Lower leg skin (tissue), 3 donors: Measurements from ENCODE around the gene RUNDC3A.

Experiments used
- POLR2A ChIP-seq, 2 donors: fragments of 450-650 bp; IDR thresholded peaks; one replicate each; pipeline ENCODE4 v1.6.1; 2016 to 2017; ENCODE audit warnings: antibody characterized with exemption in 2 of 2, mild to moderate bottlenecking in 1 of 2, moderate library complexity in 1 of 2
- TF ChIP-seq, protein P1 (sequence below), 3 donors: fragments of 450-650 bp; IDR thresholded peaks; one replicate each; pipeline ENCODE4 v1.5.1; 2016; ENCODE audit warnings: antibody characterized with exemption in 3 of 3, mild to moderate bottlenecking in 3 of 3, moderate library complexity in 2 of 3

DNA sequence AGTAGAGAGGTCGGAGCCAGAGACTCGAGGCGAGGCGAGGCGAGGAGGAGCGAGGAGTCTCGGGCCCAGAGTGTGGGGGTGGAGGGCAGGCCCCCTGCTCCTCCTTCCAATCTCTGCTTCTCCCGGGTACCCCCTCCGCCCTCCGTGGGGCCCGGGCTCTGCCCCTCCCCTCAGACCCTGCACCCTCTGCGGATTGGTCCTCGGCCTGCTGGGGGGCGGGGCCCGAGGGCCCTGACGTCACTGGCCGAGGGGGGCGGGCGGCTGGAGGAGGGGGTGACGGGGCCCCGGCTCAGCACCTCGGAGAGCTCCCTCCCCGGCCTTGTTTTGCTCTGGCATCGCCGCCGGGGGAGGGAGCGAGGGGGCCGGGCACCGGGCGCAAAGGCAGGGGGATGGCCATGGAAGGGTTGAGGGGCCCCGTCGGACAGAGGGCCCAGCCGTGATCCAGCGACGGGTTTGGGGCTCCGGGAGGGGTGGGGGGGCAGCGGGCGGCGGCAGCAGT, at the start of gene RUNDC3A:
- no peak for TF ChIP-seq POLR2A (IDR thresholded peaks at IDR 0.05)
- TF ChIP-seq, protein P1, sequence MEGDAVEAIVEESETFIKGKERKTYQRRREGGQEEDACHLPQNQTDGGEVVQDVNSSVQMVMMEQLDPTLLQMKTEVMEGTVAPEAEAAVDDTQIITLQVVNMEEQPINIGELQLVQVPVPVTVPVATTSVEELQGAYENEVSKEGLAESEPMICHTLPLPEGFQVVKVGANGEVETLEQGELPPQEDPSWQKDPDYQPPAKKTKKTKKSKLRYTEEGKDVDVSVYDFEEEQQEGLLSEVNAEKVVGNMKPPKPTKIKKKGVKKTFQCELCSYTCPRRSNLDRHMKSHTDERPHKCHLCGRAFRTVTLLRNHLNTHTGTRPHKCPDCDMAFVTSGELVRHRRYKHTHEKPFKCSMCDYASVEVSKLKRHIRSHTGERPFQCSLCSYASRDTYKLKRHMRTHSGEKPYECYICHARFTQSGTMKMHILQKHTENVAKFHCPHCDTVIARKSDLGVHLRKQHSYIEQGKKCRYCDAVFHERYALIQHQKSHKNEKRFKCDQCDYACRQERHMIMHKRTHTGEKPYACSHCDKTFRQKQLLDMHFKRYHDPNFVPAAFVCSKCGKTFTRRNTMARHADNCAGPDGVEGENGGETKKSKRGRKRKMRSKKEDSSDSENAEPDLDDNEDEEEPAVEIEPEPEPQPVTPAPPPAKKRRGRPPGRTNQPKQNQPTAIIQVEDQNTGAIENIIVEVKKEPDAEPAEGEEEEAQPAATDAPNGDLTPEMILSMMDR (IDR thresholded peaks at IDR 0.05) = no peak
